Measurements from ENCODE around the gene AXIN1. TPM values are rescaled to one million over a fixed set of nuclear protein-coding genes. Genes with fewer than 3 reads are reported as not detected.
"Not testable (repeated sequence)": the region's sequence is repeated elsewhere in the genome, so short reads cannot be mapped to it uniquely, and the experiment has no call there.

Gene AXIN1
- total RNA-seq, 1 donor from 2014 or later, result 49.0 TPM

DNA sequence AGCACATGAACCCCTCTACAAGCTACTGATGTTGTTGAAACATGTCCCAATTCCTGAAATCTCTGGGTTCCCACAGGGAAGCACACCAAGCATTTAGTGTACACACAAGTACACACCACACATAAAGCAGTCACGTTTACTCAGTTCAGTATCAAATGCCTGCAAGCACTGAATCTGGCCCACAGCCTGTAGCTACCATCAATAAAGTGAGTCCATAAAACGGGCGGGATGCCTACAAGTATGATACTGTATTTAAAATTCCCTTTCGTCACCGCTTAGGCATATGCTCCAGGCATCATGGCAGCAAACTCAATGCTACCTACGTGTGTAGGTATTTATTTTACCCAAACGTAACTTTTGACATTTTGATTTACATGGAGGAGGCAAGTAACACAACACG, 2.3 kb downstream of the AXIN1 start:
- no peak for FAIRE-seq
- Histone ChIP-seq H3K36me3 (ENCODE audit: control insufficient read depth, insufficient read depth, low read length) (peaks cover 8% of the 10 kb centered on the region), H3K27me3 (ENCODE audit: control insufficient read depth, insufficient read depth, low read length) (no peaks in the 10 kb centered on the region), H3K4me3 (ENCODE audit: low read depth, low read length) (no peak overlapping the region)
- TF ChIP-seq CTCF (IDR thresholded peaks at IDR 0.05; ENCODE audit: insufficient read depth, low read length, severe bottlenecking), result no peak
- DNase-seq (ENCODE audit: low read depth), result no peak

DNA sequence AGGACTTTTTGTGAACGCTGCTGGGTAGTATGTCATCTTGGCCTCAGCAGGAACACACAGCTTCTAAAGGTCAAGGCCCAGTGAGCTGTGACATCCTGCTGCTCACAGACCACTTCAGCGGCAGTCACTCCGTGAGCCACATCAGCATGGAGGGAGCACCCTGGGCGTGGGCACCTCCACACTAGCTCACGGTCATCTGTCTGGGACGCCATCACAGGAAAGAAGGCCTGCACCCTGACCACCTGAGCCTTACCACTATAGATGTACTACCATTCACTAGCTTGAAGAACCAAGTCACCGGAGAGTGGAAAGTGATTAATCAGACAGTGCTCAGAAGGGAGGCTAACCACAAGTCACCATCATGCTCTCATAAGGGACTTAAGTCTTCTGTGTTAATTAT, 3.3 kb downstream of the AXIN1 start:
- no peak for FAIRE-seq
- H3K36me3 ChIP-seq (ENCODE audit: control insufficient read depth, insufficient read depth, low read length), result peaks cover 10% of the 10 kb centered on the region
- H3K27me3 ChIP-seq (ENCODE audit: control insufficient read depth, insufficient read depth, low read length), result no peaks in the 10 kb centered on the region
- no peak overlapping the region for H3K4me3 ChIP-seq (ENCODE audit: low read depth, low read length)
- DNase-seq (ENCODE audit: low read depth), result no peak
- TF ChIP-seq CTCF (IDR thresholded peaks at IDR 0.05; ENCODE audit: insufficient read depth, low read length, severe bottlenecking), result no peak

DNA sequence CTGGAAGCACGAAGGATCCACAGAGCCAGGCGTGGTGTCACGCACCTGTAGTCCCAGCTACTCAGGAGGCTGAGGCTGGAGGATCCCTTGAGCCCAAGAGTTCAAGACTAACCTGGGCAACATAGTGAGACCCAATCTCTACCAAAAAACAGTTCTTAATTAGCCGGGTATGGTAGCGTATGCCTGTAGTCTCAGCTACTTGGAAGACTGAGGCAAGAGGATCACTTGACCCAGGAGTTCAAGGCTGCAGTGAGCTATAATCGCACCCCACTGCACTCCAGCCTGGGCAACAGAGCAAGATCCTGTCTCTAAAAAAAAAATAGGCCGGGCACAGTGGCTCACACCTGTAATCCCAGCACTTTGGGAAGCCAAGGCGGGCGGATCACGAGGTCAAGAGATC, 4.0 kb downstream of the AXIN1 start:
- FAIRE-seq; DNase-seq (ENCODE audit: low read depth); H3K4me3 ChIP-seq (ENCODE audit: low read depth, low read length); H3K27me3 ChIP-seq (ENCODE audit: control insufficient read depth, insufficient read depth, low read length): not testable (repeated sequence)
- peaks cover 10% of the 10 kb centered on the region for H3K36me3 ChIP-seq (ENCODE audit: control insufficient read depth, insufficient read depth, low read length)

GRCh38 chr16:347203-347602, 5.3 kb downstream of the AXIN1 start:
- FAIRE-seq (no peak), DNase-seq (ENCODE audit: low read depth) (peak; percentile 30)
- Histone ChIP-seq H3K4me3 (ENCODE audit: low read depth, low read length) (no peak overlapping the region), H3K27me3 (ENCODE audit: control insufficient read depth, insufficient read depth, low read length) (no peaks in the 10 kb centered on the region), H3K36me3 (ENCODE audit: control insufficient read depth, insufficient read depth, low read length) (peaks cover 15% of the 10 kb centered on the region)
- TF ChIP-seq CTCF (IDR thresholded peaks at IDR 0.05; ENCODE audit: insufficient read depth, low read length, severe bottlenecking), result no peak

DNA sequence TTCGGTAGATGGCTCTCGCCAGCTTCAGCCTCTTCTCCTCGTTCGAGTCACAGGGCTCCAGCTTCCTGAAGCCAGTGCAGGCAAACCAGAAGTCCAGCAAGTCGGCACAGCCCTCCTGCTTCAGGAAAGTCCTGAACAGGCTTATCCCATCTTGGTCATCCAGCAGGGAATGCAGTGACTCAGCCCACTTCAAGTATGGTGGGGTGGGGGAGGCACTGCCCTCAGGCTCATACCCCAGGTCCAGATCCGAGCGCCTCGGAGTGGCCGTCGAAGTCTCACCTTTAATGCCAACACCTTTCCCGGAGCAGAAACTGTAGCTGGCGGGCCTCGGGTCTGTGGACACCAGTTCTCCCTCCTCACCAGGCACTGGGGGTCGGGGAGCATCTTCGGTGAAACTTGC, 5.9 kb downstream of the AXIN1 start:
- peaks cover 15% of the 10 kb centered on the region for H3K36me3 ChIP-seq (ENCODE audit: control insufficient read depth, insufficient read depth, low read length)
- no peak for FAIRE-seq
- no peaks in the 10 kb centered on the region for H3K27me3 ChIP-seq (ENCODE audit: control insufficient read depth, insufficient read depth, low read length)
- TF ChIP-seq CTCF (IDR thresholded peaks at IDR 0.05; ENCODE audit: insufficient read depth, low read length, severe bottlenecking), result no peak
- peak; percentile 92 for DNase-seq (ENCODE audit: low read depth)
- no peak overlapping the region for H3K4me3 ChIP-seq (ENCODE audit: low read depth, low read length)

DNA sequence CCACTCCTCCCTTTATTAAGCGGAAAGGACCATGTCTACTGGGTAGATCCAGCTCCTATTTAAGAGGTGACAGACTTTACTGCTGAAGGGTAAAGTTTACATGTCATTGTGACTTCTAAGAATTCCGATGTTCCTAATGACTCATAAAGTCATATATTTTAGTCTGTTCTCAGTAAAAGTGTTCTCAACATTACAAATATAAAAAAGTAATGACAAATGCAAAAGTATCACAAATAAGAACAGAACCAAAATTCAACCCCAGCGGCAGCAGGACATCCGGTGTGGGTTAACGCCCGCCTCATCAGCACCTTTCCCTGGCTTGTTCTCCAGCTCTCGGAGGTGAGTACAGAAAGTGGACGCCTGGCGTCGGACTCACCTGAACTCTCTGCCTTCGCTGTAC, 6.8 kb downstream of the AXIN1 start:
- no peak for FAIRE-seq
- H3K27me3 ChIP-seq (ENCODE audit: control insufficient read depth, insufficient read depth, low read length), result no peaks in the 10 kb centered on the region
- no peak for TF ChIP-seq CTCF (IDR thresholded peaks at IDR 0.05; ENCODE audit: insufficient read depth, low read length, severe bottlenecking)
- H3K36me3 ChIP-seq (ENCODE audit: control insufficient read depth, insufficient read depth, low read length), result peaks cover 15% of the 10 kb centered on the region
- H3K4me3 ChIP-seq (ENCODE audit: low read depth, low read length), result no peak overlapping the region
- DNase-seq (ENCODE audit: low read depth), result no peak
